ENCODE measurements around the gene OR6C70. TPM values are rescaled to one million over a fixed set of nuclear protein-coding genes. Genes with fewer than 3 reads are reported as not detected.
A peak's percentile ranks its signal among the peaks of the same experiment; 100 is the strongest.
"Not testable (repeated sequence)": the region's sequence is repeated elsewhere in the genome, so short reads cannot be mapped to it uniquely, and the experiment has no call there.

OR6C70 gene
- total RNA-seq, 2 experiments from 2014 or later, result not detected

DNA sequence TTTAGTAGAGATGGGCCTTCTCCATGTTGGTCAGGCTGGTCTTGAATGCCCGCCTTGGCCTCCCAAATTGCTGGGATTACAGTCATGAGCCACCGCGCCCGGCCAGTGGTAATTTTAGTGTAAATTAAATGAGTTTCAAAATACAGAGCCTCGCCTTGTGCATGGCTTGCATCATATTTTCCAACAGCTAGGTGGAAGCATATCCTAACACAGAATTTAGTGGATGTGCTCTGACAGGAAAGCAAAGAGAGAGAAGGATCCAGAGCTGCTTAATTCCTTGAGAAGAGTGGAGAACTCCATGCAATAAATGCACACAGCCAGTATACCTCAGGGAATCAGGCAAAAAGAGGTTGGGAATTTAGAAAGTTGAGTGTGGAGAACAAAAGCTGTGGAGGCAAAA is 23.6 kb downstream of the OR6C70 start:
- no TSS peak for BruUV-seq (replicated peaks)

DNA sequence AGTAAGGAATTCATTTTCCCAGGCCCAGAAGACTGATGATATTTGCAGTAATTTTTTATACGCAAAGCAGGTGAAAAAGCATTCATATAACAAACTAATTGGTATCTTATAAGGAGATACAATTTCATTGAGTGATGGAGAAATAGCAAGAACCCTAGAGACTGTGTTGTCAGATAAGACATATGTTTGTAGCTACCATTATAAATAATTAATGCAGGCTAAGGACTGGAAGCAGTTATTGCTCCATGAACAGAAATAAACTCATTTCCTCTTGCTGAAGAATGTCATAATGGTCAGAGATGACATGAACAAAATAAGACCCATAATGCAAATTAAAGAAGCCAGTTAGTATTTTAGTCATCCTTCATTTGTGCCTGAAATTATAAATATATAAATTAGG is 24.6 kb downstream of the OR6C70 start:
- DNase-seq (ENCODE audit: low spot score), result no peak
- Histone ChIP-seq H3K9me3 (ENCODE audit: low read length) (no peaks in the 10 kb centered on the region), H4K20me1 (ENCODE audit: insufficient read depth, low read length) (no peaks in the 10 kb centered on the region), H3K36me3 (ENCODE audit: insufficient read depth, low read length) (no peaks in the 10 kb centered on the region), H2AFZ (ENCODE audit: low read length) (no peak overlapping the region), H3K9me2 (ENCODE audit: insufficient read depth, low read length) (no peaks in the 10 kb centered on the region), H3K4me2 (ENCODE audit: low read length) (no peak overlapping the region), H3K4me3 (ENCODE audit: low read depth, low read length, poor library complexity, severe bottlenecking) (no peak overlapping the region), H3K27ac (ENCODE audit: low read depth, low read length, poor library complexity, severe bottlenecking) (no peak overlapping the region), H3K4me1 (ENCODE audit: insufficient read depth, low read length, poor library complexity, severe bottlenecking) (no peaks in the 10 kb centered on the region), H3K79me2 (ENCODE audit: insufficient read depth, low read depth, low read length) (no peaks in the 10 kb centered on the region)
- CTCF ChIA-PET (ENCODE audit: unreplicated experiment), result no interaction called here
- intact Hi-C loops (cut with micrococcal nuclease; ENCODE audit: unreplicated experiment), result loop anchor here (5.0 kb wide), 1 partner anchor 172 kb away; no protein-coding TSS in a partner anchor
- POLR2A ChIA-PET, result interaction anchor here (0.7 kb wide), 1 partner anchor 11 kb away, joined by 3 read pairs; no protein-coding TSS in a partner anchor
- TF ChIP-seq EZH2phosphoT487 (IDR thresholded peaks at IDR 0.05; ENCODE audit: borderline replicate concordance, low read depth, low read length), result no peak
- TF ChIP-seq, protein P1, sequence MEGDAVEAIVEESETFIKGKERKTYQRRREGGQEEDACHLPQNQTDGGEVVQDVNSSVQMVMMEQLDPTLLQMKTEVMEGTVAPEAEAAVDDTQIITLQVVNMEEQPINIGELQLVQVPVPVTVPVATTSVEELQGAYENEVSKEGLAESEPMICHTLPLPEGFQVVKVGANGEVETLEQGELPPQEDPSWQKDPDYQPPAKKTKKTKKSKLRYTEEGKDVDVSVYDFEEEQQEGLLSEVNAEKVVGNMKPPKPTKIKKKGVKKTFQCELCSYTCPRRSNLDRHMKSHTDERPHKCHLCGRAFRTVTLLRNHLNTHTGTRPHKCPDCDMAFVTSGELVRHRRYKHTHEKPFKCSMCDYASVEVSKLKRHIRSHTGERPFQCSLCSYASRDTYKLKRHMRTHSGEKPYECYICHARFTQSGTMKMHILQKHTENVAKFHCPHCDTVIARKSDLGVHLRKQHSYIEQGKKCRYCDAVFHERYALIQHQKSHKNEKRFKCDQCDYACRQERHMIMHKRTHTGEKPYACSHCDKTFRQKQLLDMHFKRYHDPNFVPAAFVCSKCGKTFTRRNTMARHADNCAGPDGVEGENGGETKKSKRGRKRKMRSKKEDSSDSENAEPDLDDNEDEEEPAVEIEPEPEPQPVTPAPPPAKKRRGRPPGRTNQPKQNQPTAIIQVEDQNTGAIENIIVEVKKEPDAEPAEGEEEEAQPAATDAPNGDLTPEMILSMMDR (conservative IDR thresholded peaks at IDR 0.05; ENCODE audit: low read length), result no peak
- no TSS peak for BruUV-seq (replicated peaks)

More for the DNA sequence above, 23.6 kb downstream of the OR6C70 start:
- Histone ChIP-seq H3K4me3 (ENCODE audit: low read depth, low read length, poor library complexity, severe bottlenecking) (no peak overlapping the region), H3K9me2 (ENCODE audit: insufficient read depth, low read length) (peaks cover 2% of the 10 kb centered on the region; the same call in 1 of the 2 replicates), H2AFZ (ENCODE audit: low read length) (no peak overlapping the region), H3K4me2 (ENCODE audit: low read length) (no peak overlapping the region), H3K9me3 (ENCODE audit: low read length) (no peaks in the 10 kb centered on the region), H3K79me2 (ENCODE audit: insufficient read depth, low read depth, low read length) (no peaks in the 10 kb centered on the region), H3K4me1 (ENCODE audit: insufficient read depth, low read length, poor library complexity, severe bottlenecking) (no peaks in the 10 kb centered on the region), H3K36me3 (ENCODE audit: insufficient read depth, low read length) (no peaks in the 10 kb centered on the region), H3K27ac (ENCODE audit: low read depth, low read length, poor library complexity, severe bottlenecking) (no peak overlapping the region), H4K20me1 (ENCODE audit: insufficient read depth, low read length) (no peaks in the 10 kb centered on the region)
- CTCF ChIA-PET (ENCODE audit: unreplicated experiment), result no interaction called here
- TF ChIP-seq, protein P1 (conservative IDR thresholded peaks at IDR 0.05; ENCODE audit: low read length), result peak; percentile 32; the same call in 1 of the 2 replicates
- TF ChIP-seq EZH2phosphoT487 (IDR thresholded peaks at IDR 0.05; ENCODE audit: borderline replicate concordance, low read depth, low read length), result no peak
- POLR2A ChIA-PET, result no interaction called here
- intact Hi-C loops (cut with micrococcal nuclease; ENCODE audit: unreplicated experiment), result loop anchor here (5.0 kb wide), 1 partner anchor 171 kb away; no protein-coding TSS in a partner anchor
- DNase-seq (ENCODE audit: low spot score), result no peak

DNA sequence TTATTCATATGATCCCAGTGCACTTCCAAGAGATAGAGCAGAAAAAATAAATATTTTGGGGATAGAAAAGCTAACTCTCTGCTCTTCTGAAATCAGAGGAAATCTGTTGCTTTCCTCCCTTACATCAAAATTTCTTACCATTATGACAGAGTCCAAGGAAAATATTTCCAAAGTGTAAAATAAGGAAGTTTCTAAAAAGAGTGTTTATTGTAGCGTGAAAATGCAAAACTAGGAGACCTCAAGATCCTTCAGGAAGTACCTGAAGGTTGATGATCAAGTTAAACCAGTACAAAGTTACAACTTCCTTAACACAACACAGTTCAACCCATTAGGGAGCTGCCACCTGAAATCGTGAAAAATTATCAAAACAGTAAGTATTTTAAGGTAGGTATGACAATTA is 26.2 kb downstream of the OR6C70 start, which contains the start of gene OR6C2:
Gene OR6C2 (plus strand): TSS at position 301 of the 400 bp plus-strand sequence. CDS start 8,138 bp downstream, outside the sequence.
- intact Hi-C loops (cut with micrococcal nuclease; ENCODE audit: unreplicated experiment), result no loop called here

DNA sequence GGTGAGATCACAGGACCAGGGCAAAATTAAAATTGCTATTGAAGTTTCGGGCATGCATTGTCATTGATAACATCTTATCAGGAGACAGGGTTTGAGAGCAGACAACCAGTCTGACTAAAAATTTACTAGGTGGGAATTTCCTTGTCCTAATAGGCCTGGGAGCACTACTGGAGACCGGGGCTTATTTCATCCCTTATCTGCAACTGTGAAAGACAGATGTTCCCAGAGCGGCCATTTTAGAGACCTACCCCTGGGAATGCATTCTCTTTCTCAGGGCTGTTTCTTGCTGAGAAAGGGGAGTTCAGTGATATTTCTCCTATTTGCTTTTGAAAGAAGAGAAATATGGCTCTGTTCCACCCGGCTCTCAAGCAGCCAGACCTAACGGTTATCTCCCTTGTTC is 28.7 kb downstream of the OR6C70 start:
- H2AFZ ChIP-seq (ENCODE audit: low read length); CTCF ChIA-PET (ENCODE audit: unreplicated experiment); H3K4me3 ChIP-seq (ENCODE audit: low read depth, low read length, poor library complexity, severe bottlenecking); H3K9me2 ChIP-seq (ENCODE audit: insufficient read depth, low read length); H3K4me1 ChIP-seq (ENCODE audit: insufficient read depth, low read length, poor library complexity, severe bottlenecking); POLR2A ChIA-PET; H3K79me2 ChIP-seq (ENCODE audit: insufficient read depth, low read depth, low read length); H3K4me2 ChIP-seq (ENCODE audit: low read length); H3K27ac ChIP-seq (ENCODE audit: low read depth, low read length, poor library complexity, severe bottlenecking); intact Hi-C loops (cut with micrococcal nuclease; ENCODE audit: unreplicated experiment); H4K20me1 ChIP-seq (ENCODE audit: insufficient read depth, low read length); H3K36me3 ChIP-seq (ENCODE audit: insufficient read depth, low read length); BruUV-seq (replicated peaks); H3K9me3 ChIP-seq (ENCODE audit: low read length): not testable (repeated sequence)
- DNase-seq (ENCODE audit: low spot score), result peak; percentile 17

More for the DNA sequence above, 26.2 kb downstream of the OR6C70 start, which contains the start of gene OR6C2:
- POLR2A ChIA-PET, result interaction anchor here (1.0 kb wide), 1 partner anchor 25 kb away, joined by 3 read pairs; no protein-coding TSS in a partner anchor
- H4K20me1 ChIP-seq (ENCODE audit: insufficient read depth, low read length), result no peaks in the 10 kb centered on the region
- no peaks in the 10 kb centered on the region for H3K79me2 ChIP-seq (ENCODE audit: insufficient read depth, low read depth, low read length)
- CTCF ChIA-PET (ENCODE audit: unreplicated experiment), result no interaction called here
- no TSS peak for BruUV-seq (replicated peaks)
- H3K4me2 ChIP-seq (ENCODE audit: low read length), result no peak within 1 kb of the TSS
- DNase-seq (ENCODE audit: low spot score), result no peak
- TF ChIP-seq, protein P1 (conservative IDR thresholded peaks at IDR 0.05; ENCODE audit: low read length), result no peak
- no peak for TF ChIP-seq EZH2phosphoT487 (IDR thresholded peaks at IDR 0.05; ENCODE audit: borderline replicate concordance, low read depth, low read length)
- H3K9me3 ChIP-seq (ENCODE audit: low read length), result no peaks in the 10 kb centered on the region
- H3K9me2 ChIP-seq (ENCODE audit: insufficient read depth, low read length), result no peaks in the 10 kb centered on the region
- no peak within 1 kb of the TSS for H3K27ac ChIP-seq (ENCODE audit: low read depth, low read length, poor library complexity, severe bottlenecking)
- no peak within 1 kb of the TSS for H2AFZ ChIP-seq (ENCODE audit: low read length)
- no peak within 1 kb of the TSS for H3K4me3 ChIP-seq (ENCODE audit: low read depth, low read length, poor library complexity, severe bottlenecking)
- no peaks in the 10 kb centered on the region for H3K36me3 ChIP-seq (ENCODE audit: insufficient read depth, low read length)
- H3K4me1 ChIP-seq (ENCODE audit: insufficient read depth, low read length, poor library complexity, severe bottlenecking), result no peaks in the 10 kb centered on the region
